HCT116 (cell line): ENCODE results near the gene LARP4. TPM values are rescaled to one million over a fixed set of nuclear protein-coding genes. Genes with fewer than 3 reads are reported as not detected.

Experiments
- ATAC-seq: fragments of 200-7000 bp; cut with Tn5 transposase; 2 replicates; pipeline ENCODE4 v1.9.1; 2020; ENCODE audit warnings: mild to moderate bottlenecking, moderate library complexity
- BruUV-seq: library from RNA; stranded (reverse); fragments of 400-500 nt; replicated peaks from 2 replicates; lab custom pipeline; 2021; lab: Mats Ljungman, UMichigan
- CTCF ChIA-PET: fragments of 300-600 bp; sonication (Branson Sonifier 250); formaldehyde crosslinking; loops from one replicate; lab custom pipeline; 2021; ENCODE audit warnings: antibody characterized with exemption; lab: Charles Lee
- POLR2A ChIA-PET: fragments of 300-600, 350-600 bp; sonication (Branson Sonifier 250); formaldehyde crosslinking; loops from one replicate; lab custom pipeline; 2021; ENCODE audit warnings: antibody characterized with exemption; lab: Charles Lee
- RAD21 ChIA-PET, 2 experiments: fragments of 300-600 bp; sonication (Branson Sonifier 250); formaldehyde crosslinking; loops; one replicate each; lab custom pipeline; 2023; ENCODE audit warnings: low total read pairs in 2 of 2; ENCODE audit not compliant: uncharacterized antibody in 2 of 2, unreplicated experiment in 2 of 2, low non-redundant PET in 1 of 2; lab: Charles Lee
- DNase-seq: peaks from one replicate; pipeline ENCODE4 v3.0.0-alpha.2; 2010; ENCODE audit warnings: low read depth, low spot score
- H2AFZ ChIP-seq: fragments of 200-600 bp; shearing (Covaris generic), sonication (generic); 2 replicates; pipeline ENCODE4 v1.6.1; 2017; ENCODE audit warnings: low read depth, mixed run types, mixed read lengths, antibody characterized with exemption, low read length; ENCODE audit not compliant: poor library complexity, severe bottlenecking
- H3K27ac ChIP-seq: 2 replicates; pipeline ENCODE4 v1.5.1; 2012; ENCODE audit warnings: low read depth, low read length
- H3K27me3 ChIP-seq: fragments of 200-600 bp; sonication (generic); 2 replicates; pipeline ENCODE4 v1.6.1; 2016; ENCODE audit warnings: mixed run types, low read length, mixed read lengths; ENCODE audit not compliant: insufficient read depth
- H3K36me3 ChIP-seq, 2 experiments: fragments of 200-500 bp in 1 of 2; fragments of 200-600 bp in 1 of 2; sonication (Bioruptor generic) in 1 of 2; sonication (generic) in 1 of 2; 2 replicates each; pipeline versions ENCODE4 v1.5.1 to v1.6.1; 2014 to 2016; ENCODE audit warnings: low read length in 2 of 2, inconsistent platforms in 1 of 2, mixed read lengths in 1 of 2, mixed run types in 1 of 2; ENCODE audit not compliant: insufficient read depth in 2 of 2, control insufficient read depth in 1 of 2
- H3K4me1 ChIP-seq, 2 experiments: fragments of 200-600 bp in 1 of 2; sonication (generic) in 1 of 2; 2 replicates each; pipeline versions ENCODE4 v1.5.1 to v1.6.1; 2012 to 2017; ENCODE audit warnings: low read length in 2 of 2, inconsistent platforms in 1 of 2, mild to moderate bottlenecking in 1 of 2, mixed read lengths in 1 of 2, mixed run types in 1 of 2, moderate library complexity in 1 of 2; ENCODE audit not compliant: insufficient read depth in 2 of 2, control insufficient read depth in 1 of 2
- H3K4me2 ChIP-seq: fragments of 200-600 bp; sonication (generic); 2 replicates; pipeline ENCODE4 v1.6.1; 2017; ENCODE audit warnings: mixed run types, low read length, mixed read lengths
- H3K4me3 ChIP-seq, 2 experiments: fragments of 200-600 bp in 1 of 2; sonication (generic) in 1 of 2; replicated peaks in 1 of 2; 2 replicates each; pipeline ENCODE4 v1.5.1; 2011 to 2016; ENCODE audit warnings: low read length in 2 of 2, control low read depth in 1 of 2, low read depth in 1 of 2, mild to moderate bottlenecking in 1 of 2, mixed read lengths in 1 of 2, mixed run types in 1 of 2
- H3K79me2 ChIP-seq: fragments of 200-600 bp; sonication (generic); 2 replicates; pipeline ENCODE4 v1.6.1; 2017; ENCODE audit warnings: mild to moderate bottlenecking, mixed run types, low read length, moderate library complexity, mixed read lengths; ENCODE audit not compliant: insufficient read depth
- H3K9ac ChIP-seq: fragments of 200-600 bp; sonication (generic); 2 replicates; pipeline ENCODE4 v1.6.1; 2016; ENCODE audit warnings: low read length, mixed read lengths
- H3K9me2 ChIP-seq: fragments of 200-600 bp; sonication (generic), shearing (Covaris generic); 2 replicates; pipeline ENCODE4 v1.6.1; 2017; ENCODE audit warnings: mixed run types, mild to moderate bottlenecking, moderate library complexity; ENCODE audit not compliant: insufficient read depth
- H3K9me3 ChIP-seq, 2 experiments: fragments of 200-500 bp in 1 of 2; fragments of 200-600 bp in 1 of 2; sonication (Bioruptor generic) in 1 of 2; sonication (generic) in 1 of 2; 2 replicates each; pipeline ENCODE4 v1.6.1; 2014 to 2017; ENCODE audit warnings: low read length in 2 of 2, mixed read lengths in 2 of 2, inconsistent platforms in 1 of 2, low read depth in 1 of 2, mild to moderate bottlenecking in 1 of 2, mixed run types in 1 of 2, moderate library complexity in 1 of 2; ENCODE audit not compliant: control insufficient read depth in 1 of 2, insufficient read depth in 1 of 2
- H4K20me1 ChIP-seq: fragments of 200-600 bp; sonication (generic), shearing (Covaris generic); 2 replicates; pipeline ENCODE4 v1.6.1; 2017; ENCODE audit warnings: mixed run types, mild to moderate bottlenecking, moderate library complexity; ENCODE audit not compliant: insufficient read depth
- ATF3 ChIP-seq: IDR thresholded peaks from 2 replicates; pipeline ENCODE4 v1.6.1; 2012
- CBX3 ChIP-seq: IDR thresholded peaks from 2 replicates; pipeline ENCODE4 v1.6.1; 2012; ENCODE audit warnings: low read depth
- CTCF ChIP-seq, 3 experiments: fragments of 200-600 bp in 1 of 3; sonication (generic) in 1 of 3; IDR thresholded peaks in 2 of 3; conservative IDR thresholded peaks in 1 of 3; 2 replicates each; pipeline ENCODE4 v1.5.1; 2012 to 2017; ENCODE audit warnings: low read depth in 2 of 3, low read length in 2 of 3, antibody characterized with exemption in 1 of 3, borderline replicate concordance in 1 of 3, control low read depth in 1 of 3, mild to moderate bottlenecking in 1 of 3, mixed read lengths in 1 of 3, mixed run types in 1 of 3, moderate library complexity in 1 of 3; ENCODE audit not compliant: insufficient read depth in 1 of 3
- EGR1 ChIP-seq: IDR thresholded peaks from 2 replicates; pipeline ENCODE4 v1.6.1; 2012; ENCODE audit warnings: low read depth
- ELF1 ChIP-seq: IDR thresholded peaks from 2 replicates; pipeline ENCODE4 v1.6.1; 2012; ENCODE audit warnings: low read depth, borderline replicate concordance
- EZH2 ChIP-seq: fragments of 200-600 bp; sonication (generic); IDR thresholded peaks from 2 replicates; pipeline ENCODE4 v1.6.1; 2017; ENCODE audit warnings: antibody characterized with exemption, mixed run types
- JUND ChIP-seq: IDR thresholded peaks from 2 replicates; pipeline ENCODE4 v1.6.1; 2012
- MAX ChIP-seq: IDR thresholded peaks from 2 replicates; pipeline ENCODE4 v1.6.1; 2012
- POLR2A ChIP-seq: IDR thresholded peaks from 2 replicates; pipeline ENCODE4 v1.7.0; 2011; ENCODE audit warnings: borderline replicate concordance; ENCODE audit not compliant: insufficient read depth, insufficient read length; ENCODE audit errors: extremely low read depth
- POLR2AphosphoS5 ChIP-seq: IDR thresholded peaks from 2 replicates; pipeline ENCODE4 v1.6.1; 2011; ENCODE audit warnings: mild to moderate bottlenecking, low read depth, low read length, moderate library complexity
- RAD21 ChIP-seq: IDR thresholded peaks from 2 replicates; pipeline ENCODE4 v1.6.1; 2012; ENCODE audit warnings: low read depth, mild to moderate bottlenecking
- REST ChIP-seq: IDR thresholded peaks from 2 replicates; pipeline ENCODE4 v1.6.1; 2012; ENCODE audit warnings: low read depth
- SP1 ChIP-seq: IDR thresholded peaks from 2 replicates; pipeline ENCODE4 v1.6.1; 2012; ENCODE audit warnings: low read depth
- SRF ChIP-seq: IDR thresholded peaks from 2 replicates; pipeline ENCODE4 v1.6.1; 2012; ENCODE audit warnings: low read depth
- TCF7L2 ChIP-seq: IDR thresholded peaks from 2 replicates; pipeline ENCODE4 v1.7.0; 2011; ENCODE audit warnings: borderline replicate concordance, inconsistent platforms; ENCODE audit not compliant: insufficient read depth, insufficient read length; ENCODE audit errors: extremely low read depth
- ZFX ChIP-seq: fragments of 450-650 bp; IDR thresholded peaks from 2 replicates; pipeline ENCODE4 v1.6.1; 2017
- ZNF274 ChIP-seq: fragments of 200-500 bp; sonication (Bioruptor generic); IDR thresholded peaks from 2 replicates; pipeline ENCODE4 v1.6.1; 2014; ENCODE audit warnings: mild to moderate bottlenecking, low read depth, low read length, inconsistent platforms
- intact Hi-C: fragments of 100-400 bp; cut with micrococcal nuclease; formaldehyde crosslinking; loops from 2 replicates; pipeline ENCODE4 v1.10.0; 2022
- total RNA-seq: library from RNA; stranded (reverse); gene quantifications from one replicate; pipeline ENCODE4 v1.2.1, GENCODE V29; 2021; ENCODE audit not compliant: unreplicated experiment

The LARP4 gene
- total RNA-seq, 1 experiment from 2014 or later: 76.3 TPM

- TF ChIP-seq REST: no peak
These were observed 38.0 kb upstream of the LARP4 start (continued) for GRCh38 chr12:50362671-50363070.

- CTCF ChIA-PET: no interaction called here
- no peaks in the 10 kb centered on the region for H3K9me3 ChIP-seq
- no TSS peak for BruUV-seq
- H3K9ac ChIP-seq: no peak overlapping the region
- intact Hi-C loops: no loop called here
- H3K9me2 ChIP-seq: no peaks in the 10 kb centered on the region
- no peaks in the 10 kb centered on the region for H3K79me2 ChIP-seq
- H3K4me3 ChIP-seq: no peak overlapping the region
- H3K27ac ChIP-seq: no peak overlapping the region
- POLR2A ChIA-PET: interaction anchor here (0.6 kb wide), 1 partner anchor 58 kb away, joined by 3 read pairs; no protein-coding TSS in a partner anchor
- DNase-seq: no peak
- H2AFZ ChIP-seq: no peak overlapping the region
- no peak for ATAC-seq
- H3K27me3 ChIP-seq: no peaks in the 10 kb centered on the region
- H3K4me2 ChIP-seq: no peak overlapping the region
- no peaks in the 10 kb centered on the region for H3K36me3 ChIP-seq
- no peaks in the 10 kb centered on the region for H4K20me1 ChIP-seq
- H3K4me1 ChIP-seq: peaks cover 11 to 16% of the 10 kb centered on the region in 2 experiments
- RAD21 ChIA-PET: no interaction called here
- TF ChIP-seq CTCF (IDR thresholded peaks at IDR 0.05 in 2 of 3, conservative IDR thresholded peaks at IDR 0.05 in 1 of 3; ENCODE audit: borderline replicate concordance in 1 of 3, insufficient read depth in 1 of 3, low read depth in 2 of 3, low read length in 2 of 3) (no peak), CBX3 (no peak), EZH2 (no peak), TCF7L2 (no peak), SP1 (no peak), JUND (no peak), SRF (no peak), ZNF274 (no peak), MAX (no peak), EGR1 (no peak), ZFX (no peak), POLR2AphosphoS5 (no peak), ATF3 (no peak), RAD21 (no peak), ELF1 (no peak), POLR2A (no peak), REST (no peak)
These were observed 37.5 kb upstream of the LARP4 start for GRCh38 chr12:50363141-50363540.
